Suprapubic skin (tissue), 4 donors: ENCODE measurements around the gene LRFN3.
A peak's percentile ranks its signal among the peaks of the same experiment; 100 is the strongest.

Experiments
- POLR2A ChIP-seq, 2 donors: fragments of 450-650 bp; IDR thresholded peaks; one replicate each; pipeline ENCODE4 v1.6.1; 2017; ENCODE audit warnings: antibody characterized with exemption in 2 of 2, mild to moderate bottlenecking in 2 of 2, moderate library complexity in 2 of 2
- POLR2AphosphoS5 ChIP-seq, 3 donors: sonication (generic); formaldehyde crosslinking; IDR thresholded peaks; one replicate each; pipeline ENCODE4 v1.6.1; 2017; ENCODE audit warnings: antibody characterized with exemption in 3 of 3
- TF ChIP-seq, protein P1 (sequence below), 2 donors: fragments of 200-600 bp in 1 of 2; fragments of 450-650 bp in 1 of 2; sonication (generic) in 1 of 2; IDR thresholded peaks; one replicate each; pipeline ENCODE4 v1.5.1; 2016 to 2019; ENCODE audit warnings: antibody characterized with exemption in 2 of 2, mild to moderate bottlenecking in 1 of 2, moderate library complexity in 1 of 2

DNA sequence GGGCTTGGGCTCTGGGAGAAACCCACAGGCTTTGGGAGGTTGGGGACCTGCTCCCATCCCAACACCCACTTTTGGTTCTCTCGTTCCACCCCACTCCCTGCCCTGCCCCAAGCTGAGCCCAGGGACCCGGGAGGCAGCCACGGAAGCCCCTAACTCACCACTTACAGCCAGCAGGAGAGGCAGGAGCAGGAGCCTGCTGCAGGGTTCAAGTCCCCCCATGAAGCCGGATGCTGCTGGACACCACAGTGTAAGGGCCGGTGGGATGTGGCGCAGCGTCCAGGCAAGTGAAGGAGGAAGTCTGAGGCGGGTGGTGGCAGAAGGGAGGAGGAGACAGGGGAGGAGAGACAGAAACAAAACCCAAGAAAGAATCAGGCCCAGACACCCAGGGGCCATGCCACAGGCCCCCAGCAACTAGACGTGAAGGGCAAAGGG is 28.1 kb upstream of the LRFN3 start, which contains the start of gene TYROBP:
- TF ChIP-seq, protein P1, sequence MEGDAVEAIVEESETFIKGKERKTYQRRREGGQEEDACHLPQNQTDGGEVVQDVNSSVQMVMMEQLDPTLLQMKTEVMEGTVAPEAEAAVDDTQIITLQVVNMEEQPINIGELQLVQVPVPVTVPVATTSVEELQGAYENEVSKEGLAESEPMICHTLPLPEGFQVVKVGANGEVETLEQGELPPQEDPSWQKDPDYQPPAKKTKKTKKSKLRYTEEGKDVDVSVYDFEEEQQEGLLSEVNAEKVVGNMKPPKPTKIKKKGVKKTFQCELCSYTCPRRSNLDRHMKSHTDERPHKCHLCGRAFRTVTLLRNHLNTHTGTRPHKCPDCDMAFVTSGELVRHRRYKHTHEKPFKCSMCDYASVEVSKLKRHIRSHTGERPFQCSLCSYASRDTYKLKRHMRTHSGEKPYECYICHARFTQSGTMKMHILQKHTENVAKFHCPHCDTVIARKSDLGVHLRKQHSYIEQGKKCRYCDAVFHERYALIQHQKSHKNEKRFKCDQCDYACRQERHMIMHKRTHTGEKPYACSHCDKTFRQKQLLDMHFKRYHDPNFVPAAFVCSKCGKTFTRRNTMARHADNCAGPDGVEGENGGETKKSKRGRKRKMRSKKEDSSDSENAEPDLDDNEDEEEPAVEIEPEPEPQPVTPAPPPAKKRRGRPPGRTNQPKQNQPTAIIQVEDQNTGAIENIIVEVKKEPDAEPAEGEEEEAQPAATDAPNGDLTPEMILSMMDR (IDR thresholded peaks at IDR 0.05): no peak
- no peak for TF ChIP-seq POLR2AphosphoS5 (IDR thresholded peaks at IDR 0.05)
- peak in 1 of 2 donors; percentile 43 for TF ChIP-seq POLR2A (IDR thresholded peaks at IDR 0.05)
